ENCODE measurements around the gene TMEM89.

The TMEM89 gene

GRCh38 chr3:48630407-48630806 is 8.8 kb upstream of the TMEM89 start:
- peaks cover 82% of the 10 kb centered on the region for H3K36me3 ChIP-seq (ENCODE audit: insufficient read depth, low read length)
- H3K9ac ChIP-seq (ENCODE audit: low read depth, low read length) = no peak overlapping the region
- H3K27ac ChIP-seq (ENCODE audit: low read depth, low read length) = no peak overlapping the region
- H3K9me3 ChIP-seq (ENCODE audit: insufficient read depth, low read depth, low read length) = no peaks in the 10 kb centered on the region
- 97% methylated on average over 8 of the region's 8 CpGs for WGBS
- H3K27me3 ChIP-seq (ENCODE audit: insufficient read depth, low read length) = no peaks in the 10 kb centered on the region
- H3K4me1 ChIP-seq (ENCODE audit: insufficient read depth, low read length) = peaks cover 7% of the 10 kb centered on the region; the same call in 1 of the 2 replicates
- no peak overlapping the region for H3K4me3 ChIP-seq (ENCODE audit: low read length)

GRCh38 chr3:48629894-48630293 is 8.3 kb upstream of the TMEM89 start:
- Histone ChIP-seq H3K36me3 (ENCODE audit: insufficient read depth, low read length) (peaks cover 86% of the 10 kb centered on the region), H3K27me3 (ENCODE audit: insufficient read depth, low read length) (no peaks in the 10 kb centered on the region), H3K9ac (ENCODE audit: low read depth, low read length) (no peak overlapping the region), H3K4me3 (ENCODE audit: low read length) (no peak overlapping the region), H3K4me1 (ENCODE audit: insufficient read depth, low read length) (peaks cover 7% of the 10 kb centered on the region; the same call in 1 of the 2 replicates), H3K9me3 (ENCODE audit: insufficient read depth, low read depth, low read length) (no peaks in the 10 kb centered on the region), H3K27ac (ENCODE audit: low read depth, low read length) (no peak overlapping the region)
- WGBS = 96% methylated on average over 12 of the region's 12 CpGs

- Histone ChIP-seq H3K27me3 (ENCODE audit: insufficient read depth, low read length) (no peaks in the 10 kb centered on the region), H3K4me1 (ENCODE audit: insufficient read depth, low read length) (0 out of 2 replicates have a peak, but pooled peaks cover 5% of the 10 kb centered on the region), H3K9me3 (ENCODE audit: insufficient read depth, low read depth, low read length) (no peaks in the 10 kb centered on the region), H3K9ac (ENCODE audit: low read depth, low read length) (no peak overlapping the region), H3K27ac (ENCODE audit: low read depth, low read length) (no peak overlapping the region), H3K36me3 (ENCODE audit: insufficient read depth, low read length) (peaks cover 84% of the 10 kb centered on the region), H3K4me3 (ENCODE audit: low read length) (no peak overlapping the region)
- WGBS = 93% methylated on average over 13 of the region's 13 CpGs
Measured at GRCh38 chr3:48628277-48629017, 6.9 kb upstream of the TMEM89 start.

- no peak overlapping the region for H3K9ac ChIP-seq (ENCODE audit: low read depth, low read length)
- no peaks in the 10 kb centered on the region for H3K9me3 ChIP-seq (ENCODE audit: insufficient read depth, low read depth, low read length)
- 96% methylated on average over 6 of the region's 6 CpGs for WGBS
- H3K4me3 ChIP-seq (ENCODE audit: low read length) = no peak overlapping the region
- 0 out of 2 replicates have a peak, but pooled peaks cover 5% of the 10 kb centered on the region for H3K4me1 ChIP-seq (ENCODE audit: insufficient read depth, low read length)
- H3K36me3 ChIP-seq (ENCODE audit: insufficient read depth, low read length) = peaks cover 57% of the 10 kb centered on the region
- H3K27me3 ChIP-seq (ENCODE audit: insufficient read depth, low read length) = no peaks in the 10 kb centered on the region
- H3K27ac ChIP-seq (ENCODE audit: low read depth, low read length) = no peak overlapping the region
Measured at GRCh38 chr3:48625600-48625999, 4.0 kb upstream of the TMEM89 start.

GRCh38 chr3:48624767-48625166 is 3.2 kb upstream of the TMEM89 start:
- H3K9me3 ChIP-seq (ENCODE audit: insufficient read depth, low read depth, low read length) = no peaks in the 10 kb centered on the region
- 91% methylated on average over 10 of the region's 10 CpGs for WGBS
- H3K4me3 ChIP-seq (ENCODE audit: low read length) = no peak overlapping the region
- H3K27ac ChIP-seq (ENCODE audit: low read depth, low read length) = no peak overlapping the region
- no peak overlapping the region for H3K9ac ChIP-seq (ENCODE audit: low read depth, low read length)
- H3K4me1 ChIP-seq (ENCODE audit: insufficient read depth, low read length) = 0 out of 2 replicates have a peak, but pooled peaks cover 5% of the 10 kb centered on the region
- H3K36me3 ChIP-seq (ENCODE audit: insufficient read depth, low read length) = peaks cover 52% of the 10 kb centered on the region
- no peaks in the 10 kb centered on the region for H3K27me3 ChIP-seq (ENCODE audit: insufficient read depth, low read length)

GRCh38 chr3:48623851-48624547 is 2.4 kb upstream of the TMEM89 start:
- Histone ChIP-seq H3K27ac (ENCODE audit: low read depth, low read length) (no peak overlapping the region), H3K9ac (ENCODE audit: low read depth, low read length) (no peak overlapping the region), H3K36me3 (ENCODE audit: insufficient read depth, low read length) (peaks cover 48% of the 10 kb centered on the region), H3K9me3 (ENCODE audit: insufficient read depth, low read depth, low read length) (no peaks in the 10 kb centered on the region), H3K27me3 (ENCODE audit: insufficient read depth, low read length) (no peaks in the 10 kb centered on the region), H3K4me1 (ENCODE audit: insufficient read depth, low read length) (0 out of 2 replicates have a peak, but pooled peaks cover 5% of the 10 kb centered on the region), H3K4me3 (ENCODE audit: low read length) (no peak overlapping the region)
- 88% methylated on average over 6 of the region's 6 CpGs for WGBS

- Histone ChIP-seq H3K36me3 (ENCODE audit: insufficient read depth, low read length) (peaks cover 31% of the 10 kb centered on the region), H3K9me3 (ENCODE audit: insufficient read depth, low read depth, low read length) (peaks cover 18% of the 10 kb centered on the region), H3K9ac (ENCODE audit: low read depth, low read length) (no peak overlapping the region), H3K27ac (ENCODE audit: low read depth, low read length) (no peak overlapping the region), H3K4me1 (ENCODE audit: insufficient read depth, low read length) (0 out of 2 replicates have a peak, but pooled peaks cover 5% of the 10 kb centered on the region), H3K27me3 (ENCODE audit: insufficient read depth, low read length) (no peaks in the 10 kb centered on the region), H3K4me3 (ENCODE audit: low read length) (no peak overlapping the region)
- WGBS = 95% methylated on average over 7 of the region's 7 CpGs
Measured at GRCh38 chr3:48619541-48620524, 1.7 kb downstream of the TMEM89 start.

- no peak overlapping the region for H3K27ac ChIP-seq (ENCODE audit: low read depth, low read length)
- no peaks in the 10 kb centered on the region for H3K27me3 ChIP-seq (ENCODE audit: insufficient read depth, low read length)
- peaks cover 18% of the 10 kb centered on the region for H3K9me3 ChIP-seq (ENCODE audit: insufficient read depth, low read depth, low read length)
- peaks cover 31% of the 10 kb centered on the region for H3K36me3 ChIP-seq (ENCODE audit: insufficient read depth, low read length)
- H3K9ac ChIP-seq (ENCODE audit: low read depth, low read length) = no peak overlapping the region
- no peaks in the 10 kb centered on the region for H3K4me1 ChIP-seq (ENCODE audit: insufficient read depth, low read length)
- WGBS = 96% methylated on average over 4 of the region's 4 CpGs
- no peak overlapping the region for H3K4me3 ChIP-seq (ENCODE audit: low read length)
Measured at GRCh38 chr3:48617559-48617958, 4.0 kb downstream of the TMEM89 start.

GRCh38 chr3:48614044-48614443 is 7.5 kb downstream of the TMEM89 start:
- H3K4me1 ChIP-seq (ENCODE audit: insufficient read depth, low read length) = no peaks in the 10 kb centered on the region
- H3K27me3 ChIP-seq (ENCODE audit: insufficient read depth, low read length) = no peaks in the 10 kb centered on the region
- H3K9me3 ChIP-seq (ENCODE audit: insufficient read depth, low read depth, low read length) = peaks cover 18% of the 10 kb centered on the region
- no peak overlapping the region for H3K4me3 ChIP-seq (ENCODE audit: low read length)
- WGBS = 96% methylated on average over 3 of the region's 3 CpGs
- H3K27ac ChIP-seq (ENCODE audit: low read depth, low read length) = no peak overlapping the region
- peaks cover 24% of the 10 kb centered on the region for H3K36me3 ChIP-seq (ENCODE audit: insufficient read depth, low read length)
- H3K9ac ChIP-seq (ENCODE audit: low read depth, low read length) = no peak overlapping the region

GRCh38 chr3:48612309-48612708 is 9.3 kb downstream of the TMEM89 start:
- Histone ChIP-seq H3K9me3 (ENCODE audit: insufficient read depth, low read depth, low read length) (peaks cover 10% of the 10 kb centered on the region), H3K36me3 (ENCODE audit: insufficient read depth, low read length) (peaks cover 19% of the 10 kb centered on the region), H3K4me3 (ENCODE audit: low read length) (no peak overlapping the region), H3K4me1 (ENCODE audit: insufficient read depth, low read length) (peaks cover 5% of the 10 kb centered on the region; the same call in 1 of the 2 replicates), H3K27me3 (ENCODE audit: insufficient read depth, low read length) (no peaks in the 10 kb centered on the region), H3K9ac (ENCODE audit: low read depth, low read length) (no peak overlapping the region), H3K27ac (ENCODE audit: low read depth, low read length) (no peak overlapping the region)
- 100% methylated on average over 1 of the region's 1 CpG for WGBS

Data from HUES64 (cell line).